HCT116 (cell line): ENCODE data around the gene NT5C3A. TPM values are rescaled to one million over a fixed set of nuclear protein-coding genes. Genes with fewer than 3 reads are reported as not detected.

Experiments used
- ATAC-seq: fragments of 200-7000 bp; cut with Tn5 transposase; 2 replicates; pipeline ENCODE4 v1.9.1; 2020; ENCODE audit warnings: mild to moderate bottlenecking, moderate library complexity
- BruUV-seq: library from RNA; stranded (reverse); fragments of 400-500 nt; replicated peaks from 2 replicates; lab custom pipeline; 2021; lab: Mats Ljungman, UMichigan
- CTCF ChIA-PET: fragments of 300-600 bp; sonication (Branson Sonifier 250); formaldehyde crosslinking; loops from one replicate; lab custom pipeline; 2021; ENCODE audit warnings: antibody characterized with exemption; lab: Charles Lee
- POLR2A ChIA-PET: fragments of 300-600, 350-600 bp; sonication (Branson Sonifier 250); formaldehyde crosslinking; loops from one replicate; lab custom pipeline; 2021; ENCODE audit warnings: antibody characterized with exemption; lab: Charles Lee
- RAD21 ChIA-PET, 2 experiments: fragments of 300-600 bp; sonication (Branson Sonifier 250); formaldehyde crosslinking; loops; one replicate each; lab custom pipeline; 2023; ENCODE audit warnings: low total read pairs in 2 of 2; ENCODE audit not compliant: uncharacterized antibody in 2 of 2, unreplicated experiment in 2 of 2, low non-redundant PET in 1 of 2; lab: Charles Lee
- DNase-seq: peaks from one replicate; pipeline ENCODE4 v3.0.0-alpha.2; 2010; ENCODE audit warnings: low read depth, low spot score
- H2AFZ ChIP-seq: fragments of 200-600 bp; shearing (Covaris generic), sonication (generic); 2 replicates; pipeline ENCODE4 v1.6.1; 2017; ENCODE audit warnings: low read depth, mixed run types, mixed read lengths, antibody characterized with exemption, low read length; ENCODE audit not compliant: poor library complexity, severe bottlenecking
- H3K27ac ChIP-seq: 2 replicates; pipeline ENCODE4 v1.5.1; 2012; ENCODE audit warnings: low read depth, low read length
- H3K27me3 ChIP-seq: fragments of 200-600 bp; sonication (generic); 2 replicates; pipeline ENCODE4 v1.6.1; 2016; ENCODE audit warnings: mixed run types, low read length, mixed read lengths; ENCODE audit not compliant: insufficient read depth
- H3K36me3 ChIP-seq, 2 experiments: fragments of 200-500 bp in 1 of 2; fragments of 200-600 bp in 1 of 2; sonication (Bioruptor generic) in 1 of 2; sonication (generic) in 1 of 2; 2 replicates each; pipeline versions ENCODE4 v1.5.1 to v1.6.1; 2014 to 2016; ENCODE audit warnings: low read length in 2 of 2, inconsistent platforms in 1 of 2, mixed read lengths in 1 of 2, mixed run types in 1 of 2; ENCODE audit not compliant: insufficient read depth in 2 of 2, control insufficient read depth in 1 of 2
- H3K4me1 ChIP-seq, 2 experiments: fragments of 200-600 bp in 1 of 2; sonication (generic) in 1 of 2; 2 replicates each; pipeline versions ENCODE4 v1.5.1 to v1.6.1; 2012 to 2017; ENCODE audit warnings: low read length in 2 of 2, inconsistent platforms in 1 of 2, mild to moderate bottlenecking in 1 of 2, mixed read lengths in 1 of 2, mixed run types in 1 of 2, moderate library complexity in 1 of 2; ENCODE audit not compliant: insufficient read depth in 2 of 2, control insufficient read depth in 1 of 2
- H3K4me2 ChIP-seq: fragments of 200-600 bp; sonication (generic); 2 replicates; pipeline ENCODE4 v1.6.1; 2017; ENCODE audit warnings: mixed run types, low read length, mixed read lengths
- H3K4me3 ChIP-seq, 2 experiments: fragments of 200-600 bp in 1 of 2; sonication (generic) in 1 of 2; replicated peaks in 1 of 2; 2 replicates each; pipeline ENCODE4 v1.5.1; 2011 to 2016; ENCODE audit warnings: low read length in 2 of 2, control low read depth in 1 of 2, low read depth in 1 of 2, mild to moderate bottlenecking in 1 of 2, mixed read lengths in 1 of 2, mixed run types in 1 of 2
- H3K79me2 ChIP-seq: fragments of 200-600 bp; sonication (generic); 2 replicates; pipeline ENCODE4 v1.6.1; 2017; ENCODE audit warnings: mild to moderate bottlenecking, mixed run types, low read length, moderate library complexity, mixed read lengths; ENCODE audit not compliant: insufficient read depth
- H3K9ac ChIP-seq: fragments of 200-600 bp; sonication (generic); 2 replicates; pipeline ENCODE4 v1.6.1; 2016; ENCODE audit warnings: low read length, mixed read lengths
- H3K9me2 ChIP-seq: fragments of 200-600 bp; sonication (generic), shearing (Covaris generic); 2 replicates; pipeline ENCODE4 v1.6.1; 2017; ENCODE audit warnings: mixed run types, mild to moderate bottlenecking, moderate library complexity; ENCODE audit not compliant: insufficient read depth
- H3K9me3 ChIP-seq, 2 experiments: fragments of 200-500 bp in 1 of 2; fragments of 200-600 bp in 1 of 2; sonication (Bioruptor generic) in 1 of 2; sonication (generic) in 1 of 2; 2 replicates each; pipeline ENCODE4 v1.6.1; 2014 to 2017; ENCODE audit warnings: low read length in 2 of 2, mixed read lengths in 2 of 2, inconsistent platforms in 1 of 2, low read depth in 1 of 2, mild to moderate bottlenecking in 1 of 2, mixed run types in 1 of 2, moderate library complexity in 1 of 2; ENCODE audit not compliant: control insufficient read depth in 1 of 2, insufficient read depth in 1 of 2
- H4K20me1 ChIP-seq: fragments of 200-600 bp; sonication (generic), shearing (Covaris generic); 2 replicates; pipeline ENCODE4 v1.6.1; 2017; ENCODE audit warnings: mixed run types, mild to moderate bottlenecking, moderate library complexity; ENCODE audit not compliant: insufficient read depth
- MAX ChIP-seq: IDR thresholded peaks from 2 replicates; pipeline ENCODE4 v1.6.1; 2012
- POLR2AphosphoS5 ChIP-seq: IDR thresholded peaks from 2 replicates; pipeline ENCODE4 v1.6.1; 2011; ENCODE audit warnings: mild to moderate bottlenecking, low read depth, low read length, moderate library complexity
- REST ChIP-seq: IDR thresholded peaks from 2 replicates; pipeline ENCODE4 v1.6.1; 2012; ENCODE audit warnings: low read depth
- SRF ChIP-seq: IDR thresholded peaks from 2 replicates; pipeline ENCODE4 v1.6.1; 2012; ENCODE audit warnings: low read depth
- TCF7L2 ChIP-seq: IDR thresholded peaks from 2 replicates; pipeline ENCODE4 v1.7.0; 2011; ENCODE audit warnings: borderline replicate concordance, inconsistent platforms; ENCODE audit not compliant: insufficient read depth, insufficient read length; ENCODE audit errors: extremely low read depth
- YY1 ChIP-seq: IDR thresholded peaks from 2 replicates; pipeline ENCODE4 v1.6.1; 2011; ENCODE audit warnings: low read length, low read depth, moderate library complexity, mild to moderate bottlenecking; ENCODE audit not compliant: insufficient replicate concordance; ENCODE audit errors: extremely low read depth
- intact Hi-C: fragments of 100-400 bp; cut with micrococcal nuclease; formaldehyde crosslinking; loops from 2 replicates; pipeline ENCODE4 v1.10.0; 2022
- total RNA-seq: library from RNA; stranded (reverse); gene quantifications from one replicate; pipeline ENCODE4 v1.2.1, GENCODE V29; 2021; ENCODE audit not compliant: unreplicated experiment

NT5C3A gene
- total RNA-seq, 1 experiment from 2014 or later, result 32.5 TPM

- TF ChIP-seq REST (no peak), MAX (no peak)
Observed at GRCh38 chr7:33035776-33036175, 26.8 kb downstream of the NT5C3A start (continued).

- ChIA-PET CTCF (no interaction called here), RAD21 (no interaction called here), POLR2A (no interaction called here)
- no peak for ATAC-seq
- intact Hi-C loops, result no loop called here
- Histone ChIP-seq H3K27ac (no peak overlapping the region), H3K4me3 (no peak overlapping the region), H3K9me3 (no peaks in the 10 kb centered on the region), H3K4me1 (no peaks in the 10 kb centered on the region), H3K79me2 (peaks cover 37% of the 10 kb centered on the region), H4K20me1 (0 out of 2 replicates have a peak, but pooled peaks cover 3% of the 10 kb centered on the region), H3K4me2 (no peak overlapping the region), H3K36me3 (peaks cover 19% of the 10 kb centered on the region in 2 experiments), H3K27me3 (no peaks in the 10 kb centered on the region), H2AFZ (no peak overlapping the region), H3K9ac (no peak overlapping the region), H3K9me2 (no peaks in the 10 kb centered on the region)
- no peak for DNase-seq
- no TSS peak for BruUV-seq
- TF ChIP-seq SRF (no peak), TCF7L2 (no peak), POLR2AphosphoS5 (no peak), YY1 (no peak)
Observed at GRCh38 chr7:33024189-33024757, 38.3 kb downstream of the NT5C3A start.
